Lower leg skin (tissue), 3 donors: ENCODE data around the gene RPE65.

Experiments used
- CTCF ChIP-seq, 3 donors: fragments of 450-650 bp; IDR thresholded peaks; one replicate each; pipeline ENCODE4 v1.5.1; 2016; ENCODE audit warnings: antibody characterized with exemption in 3 of 3, mild to moderate bottlenecking in 3 of 3, moderate library complexity in 2 of 3
- POLR2A ChIP-seq, 2 donors: fragments of 450-650 bp; IDR thresholded peaks; one replicate each; pipeline ENCODE4 v1.6.1; 2016 to 2017; ENCODE audit warnings: antibody characterized with exemption in 2 of 2, mild to moderate bottlenecking in 1 of 2, moderate library complexity in 1 of 2

GRCh38 chr1:68448365-68448764, 1.4 kb downstream of the RPE65 start:
- TF ChIP-seq CTCF (IDR thresholded peaks at IDR 0.05) (no peak), POLR2A (IDR thresholded peaks at IDR 0.05) (no peak)
